MG63 (cell line): ENCODE measurements around the gene PWP2. TPM values are rescaled to one million over a fixed set of nuclear protein-coding genes. Genes with fewer than 3 reads are reported as not detected.
"Not testable (repeated sequence)": the region's sequence is repeated elsewhere in the genome, so short reads cannot be mapped to it uniquely, and the experiment has no call there.

ENCODE experiments used
- DNase-seq: peaks from one replicate; pipeline ENCODE4 v3.0.0-alpha.2; 2020
- H3K27me3 ChIP-seq: fragments of 250-450 bp; sonication (Bioruptor Pico); 2 replicates; pipeline ENCODE4 v1.5.1; 2020; ENCODE audit warnings: mild to moderate bottlenecking, moderate library complexity
- H3K36me3 ChIP-seq: fragments of 250-450 bp; sonication (Bioruptor Pico); 2 replicates; pipeline ENCODE4 v1.5.1; 2020; ENCODE audit warnings: mild to moderate bottlenecking, moderate library complexity
- H3K4me3 ChIP-seq: fragments of 250-450 bp; sonication (Bioruptor Pico); 2 replicates; pipeline ENCODE4 v1.5.1; 2020; ENCODE audit warnings: mild to moderate bottlenecking, moderate library complexity
- H3K9me3 ChIP-seq: fragments of 250-450 bp; sonication (Bioruptor Pico); 2 replicates; pipeline ENCODE4 v1.5.1; 2020; ENCODE audit warnings: mild to moderate bottlenecking, moderate library complexity
- total RNA-seq: library from RNA; depleted of rRNA; stranded (reverse); fragments of >200 nt; shearing (Covaris generic); gene quantifications from 2 replicates; pipeline ENCODE4 v1.2.3, GENCODE V29; 2014; ENCODE audit warnings: low replicate concordance

PWP2 gene
- total RNA-seq, 1 experiment from 2014 or later: 51.7 TPM

DNA sequence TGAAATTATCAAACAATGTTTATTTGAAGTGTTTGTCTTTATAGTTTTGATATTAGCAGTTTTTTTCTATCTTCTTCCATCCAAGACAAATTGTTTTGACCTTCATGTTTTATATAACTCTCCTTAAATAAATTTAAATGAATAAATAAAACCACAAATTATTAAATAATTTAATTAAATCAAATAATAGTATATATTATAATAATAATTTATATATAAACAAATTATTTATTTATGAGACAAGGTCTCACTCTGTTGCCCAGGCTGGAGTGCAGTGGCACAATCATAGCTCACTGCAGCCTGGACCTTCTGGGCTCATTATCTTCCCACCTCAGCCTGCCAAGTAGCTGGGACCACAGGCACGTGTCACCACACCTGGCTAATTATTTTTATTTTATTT is 12.4 kb upstream of the PWP2 start:
- H3K9me3 ChIP-seq: no peaks in the 10 kb centered on the region
- H3K27me3 ChIP-seq: no peaks in the 10 kb centered on the region
- H3K4me3 ChIP-seq: no peak overlapping the region
- peaks cover 50% of the 10 kb centered on the region for H3K36me3 ChIP-seq
- no peak for DNase-seq

GRCh38 chr21:44098507-44098906 is 8.7 kb upstream of the PWP2 start:
- peaks cover 17% of the 10 kb centered on the region for H3K36me3 ChIP-seq
- not testable (repeated sequence) for H3K9me3 ChIP-seq, DNase-seq, H3K27me3 ChIP-seq, H3K4me3 ChIP-seq

- peaks cover 12% of the 10 kb centered on the region for H3K36me3 ChIP-seq
- not testable (repeated sequence) for H3K27me3 ChIP-seq, H3K9me3 ChIP-seq, H3K4me3 ChIP-seq, DNase-seq
Observed at GRCh38 chr21:44098964-44099363, 8.2 kb upstream of the PWP2 start.

DNA sequence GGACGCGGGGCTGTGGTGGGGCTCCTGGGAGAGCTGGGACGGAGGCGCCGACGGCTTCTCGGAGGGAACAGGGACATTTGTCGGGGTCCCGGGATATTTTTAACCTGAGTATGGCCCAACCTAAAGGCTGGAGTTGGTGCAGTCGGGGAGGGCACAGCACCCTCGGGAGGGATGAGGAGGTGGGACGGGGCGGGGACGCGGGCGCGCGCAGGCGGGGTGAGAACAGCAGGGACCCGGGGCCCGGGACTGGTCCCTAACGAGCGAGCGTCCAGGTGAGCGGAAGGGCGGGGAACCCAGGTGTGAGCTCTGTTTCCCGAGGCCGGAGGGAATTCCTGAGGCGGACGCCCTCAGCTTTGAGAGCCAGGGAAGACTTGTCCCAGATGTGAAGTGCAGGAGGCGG is 390 bp downstream of the PWP2 start:
- DNase-seq, H3K9me3 ChIP-seq, H3K27me3 ChIP-seq, H3K36me3 ChIP-seq, H3K4me3 ChIP-seq: not testable (repeated sequence)

DNA sequence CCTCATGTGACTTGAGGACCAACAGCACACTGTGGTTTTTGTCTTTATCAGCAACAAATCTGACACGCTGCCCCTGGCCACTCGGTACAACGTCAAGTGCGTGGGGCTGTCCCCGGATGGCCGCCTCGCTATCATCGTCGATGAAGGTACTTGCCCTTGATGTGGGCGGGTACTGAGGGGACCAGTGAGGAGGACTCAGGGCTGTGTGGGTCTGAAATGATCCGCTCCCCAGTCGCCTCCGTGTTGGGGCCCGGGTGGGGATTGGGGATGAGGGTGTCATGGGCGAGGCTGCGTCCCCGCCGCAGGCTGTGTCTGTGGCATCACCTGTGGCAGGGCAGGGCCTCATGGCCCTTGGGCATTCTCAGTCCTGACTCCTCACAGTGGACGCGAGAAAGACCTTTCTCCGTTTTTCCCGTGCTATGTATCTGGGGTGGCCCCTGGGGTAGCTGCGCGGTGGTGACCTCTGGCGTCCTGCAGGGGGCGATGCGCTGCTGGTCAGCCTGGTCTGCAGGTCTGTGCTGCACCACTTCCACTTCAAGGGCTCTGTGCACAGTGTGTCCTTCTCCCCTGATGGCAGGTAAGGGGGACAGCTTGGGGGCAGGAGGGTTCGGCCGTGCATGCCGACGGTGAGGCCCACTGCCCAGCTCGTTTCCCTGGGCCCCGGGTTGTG is 6.6 kb downstream of the PWP2 start:
- H3K27me3 ChIP-seq, H3K4me3 ChIP-seq, H3K9me3 ChIP-seq: not testable (repeated sequence)

GRCh38 chr21:44122131-44122530 is 14.9 kb downstream of the PWP2 start:
- not testable (repeated sequence) for H3K4me3 ChIP-seq, DNase-seq, H3K9me3 ChIP-seq, H3K36me3 ChIP-seq, H3K27me3 ChIP-seq

More for the DNA sequence above, 6.6 kb downstream of the PWP2 start:
- H3K36me3 ChIP-seq, DNase-seq: not testable (repeated sequence)

DNA sequence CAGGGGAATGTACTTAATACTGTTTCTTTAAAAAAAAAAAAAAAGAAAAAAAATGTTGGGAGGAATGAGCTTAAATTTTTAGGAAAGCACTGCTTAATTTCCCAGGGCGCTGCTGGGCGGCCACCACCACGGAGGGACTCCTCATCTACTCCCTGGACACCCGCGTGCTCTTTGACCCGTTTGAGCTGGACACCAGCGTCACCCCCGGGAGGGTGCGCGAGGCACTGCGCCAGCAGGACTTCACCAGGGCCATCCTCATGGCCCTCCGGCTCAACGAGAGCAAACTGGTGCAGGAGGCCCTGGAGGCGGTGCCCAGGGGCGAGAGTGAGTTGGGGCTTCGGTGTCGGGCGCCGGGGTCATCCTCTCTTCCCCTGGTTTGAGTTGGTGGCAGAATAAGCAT is 20.6 kb downstream of the PWP2 start:
- H3K27me3 ChIP-seq, H3K9me3 ChIP-seq, H3K4me3 ChIP-seq, H3K36me3 ChIP-seq, DNase-seq: not testable (repeated sequence)

GRCh38 chr21:44133715-44134057 is 26.5 kb downstream of the PWP2 start:
- not testable (repeated sequence) for DNase-seq, H3K27me3 ChIP-seq, H3K4me3 ChIP-seq, H3K9me3 ChIP-seq, H3K36me3 ChIP-seq

DNA sequence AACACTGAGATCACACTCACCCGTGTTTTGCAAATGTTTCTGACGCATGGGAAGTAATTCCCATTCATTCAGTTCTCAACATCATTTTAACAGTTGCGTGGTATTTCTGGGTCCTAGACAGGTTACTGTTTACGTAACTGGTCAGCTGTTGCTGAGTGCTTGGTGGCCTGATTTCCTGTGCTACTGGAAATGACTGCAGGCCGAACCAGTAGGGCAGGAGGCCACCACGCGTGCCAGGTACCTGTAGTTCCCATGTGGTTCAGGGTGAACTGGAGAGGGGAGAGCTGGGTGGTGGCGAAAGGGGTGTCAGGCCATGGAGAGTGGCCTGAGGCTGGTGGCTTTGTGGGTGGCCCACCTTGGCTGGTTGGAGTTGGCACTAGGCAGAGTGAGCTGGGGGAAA is 27.5 kb downstream of the PWP2 start:
- not testable (repeated sequence) for H3K9me3 ChIP-seq, H3K36me3 ChIP-seq, H3K27me3 ChIP-seq, H3K4me3 ChIP-seq, DNase-seq

- H3K36me3 ChIP-seq, H3K27me3 ChIP-seq, H3K9me3 ChIP-seq, H3K4me3 ChIP-seq: not testable (repeated sequence)
- DNase-seq: peak; percentile 5
Observed at GRCh38 chr21:44138039-44138438, 30.8 kb downstream of the PWP2 start.

GRCh38 chr21:44139787-44140551 is 32.8 kb downstream of the PWP2 start:
- H3K27me3 ChIP-seq, H3K4me3 ChIP-seq, DNase-seq, H3K36me3 ChIP-seq, H3K9me3 ChIP-seq: not testable (repeated sequence)

DNA sequence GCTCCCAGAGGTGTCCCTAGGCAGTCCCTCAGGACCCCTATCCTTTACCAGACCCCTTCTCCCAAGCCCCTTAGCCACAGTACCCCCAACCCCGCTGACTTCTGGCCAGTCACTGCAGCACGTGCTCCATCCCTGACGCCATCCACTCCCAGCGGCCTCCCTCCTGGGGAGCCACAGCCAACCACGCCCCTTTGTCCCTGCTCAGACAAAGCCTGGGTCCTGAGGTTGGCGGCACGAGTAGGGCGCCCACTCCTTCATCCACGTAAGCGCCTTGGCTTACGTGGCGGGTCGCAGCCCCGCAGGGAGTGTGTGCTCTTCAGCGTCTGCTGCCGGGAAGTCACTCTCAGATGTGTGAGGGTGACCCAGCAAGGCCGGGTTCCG is 33.3 kb downstream of the PWP2 start:
- not testable (repeated sequence) for H3K9me3 ChIP-seq, H3K27me3 ChIP-seq, H3K4me3 ChIP-seq, DNase-seq, H3K36me3 ChIP-seq

GRCh38 chr21:44142470-44142869 is 35.3 kb downstream of the PWP2 start:
- not testable (repeated sequence) for H3K27me3 ChIP-seq, H3K9me3 ChIP-seq, H3K4me3 ChIP-seq, DNase-seq, H3K36me3 ChIP-seq

DNA sequence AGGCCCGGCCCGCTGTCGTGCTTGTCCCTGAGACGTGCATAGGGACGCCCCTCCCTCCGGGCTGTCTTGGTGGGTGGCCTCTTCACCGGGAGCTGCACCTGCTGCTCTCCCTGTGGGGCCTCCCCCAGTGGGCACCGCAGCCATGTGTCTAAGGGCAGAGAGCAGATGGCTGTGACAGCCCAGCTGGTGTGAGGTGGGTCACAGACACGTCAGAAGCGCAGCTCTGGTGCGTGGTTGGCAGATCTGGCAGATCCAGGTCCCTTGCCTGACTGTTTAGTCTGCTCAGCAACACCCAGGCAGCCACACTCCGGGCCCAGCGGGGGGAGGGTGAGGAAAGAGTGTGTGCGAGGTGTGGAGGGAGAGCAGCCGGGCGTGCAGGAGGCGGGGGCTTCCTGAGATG is 36.2 kb downstream of the PWP2 start:
- H3K4me3 ChIP-seq, H3K9me3 ChIP-seq, H3K36me3 ChIP-seq, DNase-seq, H3K27me3 ChIP-seq: not testable (repeated sequence)

GRCh38 chr21:44143996-44144395 is 36.8 kb downstream of the PWP2 start:
- not testable (repeated sequence) for H3K27me3 ChIP-seq, H3K4me3 ChIP-seq, H3K9me3 ChIP-seq, DNase-seq, H3K36me3 ChIP-seq

GRCh38 chr21:44144784-44145602 is 37.8 kb downstream of the PWP2 start:
- H3K9me3 ChIP-seq, H3K4me3 ChIP-seq, H3K36me3 ChIP-seq, DNase-seq, H3K27me3 ChIP-seq: not testable (repeated sequence)

GRCh38 chr21:44145616-44146015 is 38.4 kb downstream of the PWP2 start:
- DNase-seq, H3K9me3 ChIP-seq: not testable (repeated sequence)

GRCh38 chr21:44147108-44147507 is 39.9 kb downstream of the PWP2 start:
- not testable (repeated sequence) for H3K4me3 ChIP-seq, DNase-seq, H3K9me3 ChIP-seq, H3K36me3 ChIP-seq, H3K27me3 ChIP-seq

More at GRCh38 chr21:44145616-44146015, 38.4 kb downstream of the PWP2 start:
- not testable (repeated sequence) for H3K36me3 ChIP-seq, H3K27me3 ChIP-seq, H3K4me3 ChIP-seq
